ENCODE results near the gene GRIFIN. TPM values are rescaled to one million over a fixed set of nuclear protein-coding genes. Genes with fewer than 3 reads are reported as not detected.

Gene GRIFIN
- total and polyA plus RNA-seq, 9 of the 15 experiments (the other 6 are each of a cell fraction or from before 2014, with no cell fraction given) = not detected

GRCh38 chr7:2482725-2483451 is 6.7 kb upstream of the GRIFIN start (continued):
- no peak for TF ChIP-seq ZNF584 (CRISPR knock-in tag; IDR thresholded peaks at IDR 0.05; ENCODE audit: low read depth)

GRCh38 chr7:2481195-2481594 is 5.0 kb upstream of the GRIFIN start:
- in situ Hi-C loops (cut with MboI) = no loop called here
- WGBS (ENCODE audit: insufficient coverage, low coverage, missing lambda C conversion rate) = 5% methylated on average over 4 of the region's 4 CpGs
- Histone ChIP-seq H3K4me2 (ENCODE audit: insufficient read depth, low read length) (no peak overlapping the region), H3K27me3 (ENCODE audit: control insufficient read depth in 2 of 2, insufficient read depth in 2 of 2, low read length in 2 of 2) (peaks cover 17 to 38% of the 10 kb centered on the region in 2 experiments; a peak in 4 of 5 replicates), H3K27ac (ENCODE audit: extremely low read depth, low read depth, low read length) (no peak overlapping the region), H3K9ac (ENCODE audit: insufficient read depth in 1 of 2, low read depth in 2 of 2, low read length in 2 of 2) (no peak overlapping the region), H2AFZ (ENCODE audit: low read depth, low read length) (no peak overlapping the region), H4K20me1 (replicated peaks; ENCODE audit: control insufficient read depth, insufficient read depth, low read length) (peaks cover 20% of the 10 kb centered on the region), H3K4me3 (no peak overlapping the region), H3K9me1 (ENCODE audit: control insufficient read depth, insufficient read depth, low read length) (no peaks in the 10 kb centered on the region), H3K9me3 (replicated peaks; ENCODE audit: control insufficient read depth, insufficient read depth, low read depth, low read length) (peaks cover 4% of the 10 kb centered on the region; the same call in 1 of the 2 replicates), H3K4me1 (replicated peaks in 1 of 2; ENCODE audit: control insufficient read depth in 2 of 2, insufficient read depth in 2 of 2, low read length in 2 of 2) (peaks cover 0 to 35% of the 10 kb centered on the region in 2 experiments; a peak in 3 of 5 replicates), H3K79me2 (ENCODE audit: control insufficient read depth, insufficient read depth, low read length) (no peaks in the 10 kb centered on the region), H3K36me3 (ENCODE audit: control insufficient read depth, insufficient read depth, low read length) (no peaks in the 10 kb centered on the region)
- intact Hi-C loops (cut with micrococcal nuclease) = no loop called here
- TF ChIP-seq ZNF408 (CRISPR knock-in tag; IDR thresholded peaks at IDR 0.05; ENCODE audit: low read depth) (no peak), RBM14 (IDR thresholded peaks at IDR 0.05; ENCODE audit: borderline replicate concordance, insufficient read depth, low read depth, low read length) (no peak), ZC3H11A (IDR thresholded peaks at IDR 0.05; ENCODE audit: low read depth, low read length) (no peak), ZFP36 (IDR thresholded peaks at IDR 0.05; ENCODE audit: low read depth, low read length, partially characterized antibody) (peak; percentile 99), ZNF668 (CRISPR knock-in tag; IDR thresholded peaks at IDR 0.05) (no peak), KDM1A (IDR thresholded peaks at IDR 0.05) (peak in 1 of 2 experiments; percentile 33; a peak in 1 of 4 replicates), ARID3B (CRISPR knock-in tag; IDR thresholded peaks at IDR 0.05; ENCODE audit: borderline replicate concordance) (no peak), PTBP1 (IDR thresholded peaks at IDR 0.05; ENCODE audit: low read depth, low read length) (0 out of 2 replicates have a peak, but pooled peaks have one; percentile 48), ZNF436 (CRISPR knock-in tag; IDR thresholded peaks at IDR 0.05) (peak; percentile 75; the same call in 1 of the 2 replicates), SMARCA5 (IDR thresholded peaks at IDR 0.05) (peak; percentile 28; the same call in 1 of the 2 replicates), AFF4 (CRISPR knock-in tag; IDR thresholded peaks at IDR 0.05) (no peak), BCOR (IDR thresholded peaks at IDR 0.05) (peak; percentile 73), RBM25 (IDR thresholded peaks at IDR 0.05; ENCODE audit: low read depth, low read length, severe bottlenecking) (peak; percentile 86)
- DNase-seq (ENCODE audit: extremely low read depth in 1 of 4, low spot score in 3 of 4) = no peak
- BruUV-seq (replicated peaks) = no TSS peak
- no peak for ATAC-seq
- ChIA-PET POLR2A (interaction anchor here (1.1 to 1.5 kb wide), 2 partner anchors 12 to 124 kb away, joined by 3 read pairs; no protein-coding TSS in a partner anchor), CTCF (ENCODE audit: low intra/inter-chr PET ratio) (no interaction called here)
- FAIRE-seq = no peak
